Fibroblast of skin of abdomen (primary cell): Measurements from ENCODE around the gene MYO16.

ENCODE experiments used
- DNase-seq: peaks from one replicate; pipeline ENCODE4 v3.0.0-alpha.2; 2013

Gene MYO16

DNA sequence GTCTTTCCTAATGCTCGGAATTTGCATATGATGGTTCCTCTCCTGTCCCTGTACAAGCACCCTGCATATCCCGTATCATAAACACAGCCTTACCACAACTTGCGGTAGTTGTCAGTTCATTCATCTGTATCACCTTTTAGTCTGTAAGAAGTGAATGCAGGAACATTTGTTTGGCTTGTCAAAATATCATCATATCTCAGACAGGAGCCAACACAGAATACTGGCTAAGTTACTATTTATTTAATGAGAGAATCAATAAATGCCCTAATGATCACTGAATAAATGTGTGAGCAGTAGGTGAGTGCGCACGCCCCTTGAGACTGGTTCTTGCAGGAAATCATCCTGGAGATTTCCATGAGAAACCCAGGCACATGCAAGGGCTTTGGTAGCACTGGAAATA lies 182.8 kb downstream of the MYO16 start:
- DNase-seq, result no peak

DNA sequence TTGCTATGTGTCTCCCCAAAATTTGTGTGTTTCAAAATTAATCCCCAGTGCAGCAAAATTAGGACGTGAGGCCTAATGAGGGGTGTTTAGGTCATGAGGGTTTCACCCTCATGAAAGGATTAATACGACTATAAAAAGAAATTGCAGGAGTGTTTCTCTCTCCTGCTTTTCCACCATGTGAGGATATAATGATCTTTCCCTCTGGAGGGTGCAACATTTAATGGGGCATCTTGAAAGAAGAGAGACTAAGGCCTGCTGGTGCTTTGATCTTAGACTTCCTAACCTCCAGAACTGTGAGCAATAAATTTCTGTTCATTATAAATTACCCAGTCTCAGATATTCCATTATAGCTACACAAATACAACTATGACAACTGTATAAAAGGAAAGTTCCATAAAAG lies 183.2 kb downstream of the MYO16 start:
- no peak for DNase-seq

DNA sequence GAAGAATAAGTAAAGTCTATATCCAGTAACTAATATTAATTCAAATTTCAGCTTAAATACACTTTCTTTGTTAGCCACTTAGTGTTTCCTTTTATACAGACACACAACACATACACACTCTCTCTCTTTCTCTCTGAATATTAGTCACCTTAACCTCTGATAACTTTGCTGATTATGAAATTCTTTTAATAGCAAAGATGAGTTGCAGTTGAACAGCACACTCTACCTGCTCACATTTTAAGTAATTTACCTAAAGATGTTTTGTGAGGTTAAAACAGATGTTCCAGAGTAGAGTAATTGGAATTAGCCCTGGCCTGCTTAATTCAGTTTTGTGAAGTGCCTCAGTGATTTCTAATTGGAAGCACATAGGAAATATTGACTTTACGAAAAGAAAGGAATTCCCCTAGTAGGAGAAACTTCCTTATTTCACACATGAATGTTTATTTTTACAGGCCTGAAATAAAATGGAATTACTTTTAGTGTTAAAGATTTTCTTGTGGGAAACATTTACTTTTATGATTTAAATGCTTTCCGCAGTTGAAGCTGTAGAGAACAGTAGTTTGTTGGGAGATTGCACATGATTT lies 184.3 kb downstream of the MYO16 start:
- DNase-seq, result no peak

DNA sequence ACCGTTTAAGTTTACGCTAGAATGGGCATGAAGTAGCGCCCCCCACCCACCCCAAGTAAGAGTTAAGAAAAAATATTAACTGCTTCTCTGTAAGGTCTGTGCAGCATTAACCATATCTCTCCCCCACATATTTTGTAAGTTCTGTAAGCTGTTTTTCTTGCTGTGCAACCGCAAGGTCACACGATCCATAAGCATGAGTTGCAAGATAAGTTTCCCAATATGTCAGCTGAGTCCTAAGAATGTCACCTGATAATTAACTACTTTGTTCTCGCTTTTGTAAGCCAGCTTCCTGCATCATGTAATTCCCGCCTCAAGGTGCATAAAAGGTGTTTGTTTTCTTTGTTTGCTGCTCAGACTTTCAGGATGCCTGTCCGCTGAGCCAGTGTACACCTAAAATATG lies 187.0 kb downstream of the MYO16 start:
- DNase-seq, result no peak

DNA sequence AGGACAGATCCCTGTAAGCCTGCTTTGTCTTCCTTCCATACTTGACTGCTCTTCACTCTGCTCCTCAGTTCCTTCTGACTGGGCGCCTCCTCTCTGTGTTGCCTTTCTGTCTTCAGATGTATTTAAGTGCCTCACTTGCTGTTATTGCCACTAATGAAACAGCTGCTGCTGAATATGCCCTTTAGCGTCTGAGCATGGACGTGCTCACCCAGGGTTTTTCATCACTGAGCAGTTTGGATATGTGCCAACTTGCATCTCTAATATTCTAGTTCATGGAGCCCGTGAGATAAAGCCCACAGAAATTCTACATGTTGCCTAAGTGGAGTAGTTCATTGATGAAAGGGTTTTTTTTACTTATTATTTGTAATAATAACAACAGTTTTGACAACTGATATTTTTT lies 198.2 kb downstream of the MYO16 start:
- no peak for DNase-seq

DNA sequence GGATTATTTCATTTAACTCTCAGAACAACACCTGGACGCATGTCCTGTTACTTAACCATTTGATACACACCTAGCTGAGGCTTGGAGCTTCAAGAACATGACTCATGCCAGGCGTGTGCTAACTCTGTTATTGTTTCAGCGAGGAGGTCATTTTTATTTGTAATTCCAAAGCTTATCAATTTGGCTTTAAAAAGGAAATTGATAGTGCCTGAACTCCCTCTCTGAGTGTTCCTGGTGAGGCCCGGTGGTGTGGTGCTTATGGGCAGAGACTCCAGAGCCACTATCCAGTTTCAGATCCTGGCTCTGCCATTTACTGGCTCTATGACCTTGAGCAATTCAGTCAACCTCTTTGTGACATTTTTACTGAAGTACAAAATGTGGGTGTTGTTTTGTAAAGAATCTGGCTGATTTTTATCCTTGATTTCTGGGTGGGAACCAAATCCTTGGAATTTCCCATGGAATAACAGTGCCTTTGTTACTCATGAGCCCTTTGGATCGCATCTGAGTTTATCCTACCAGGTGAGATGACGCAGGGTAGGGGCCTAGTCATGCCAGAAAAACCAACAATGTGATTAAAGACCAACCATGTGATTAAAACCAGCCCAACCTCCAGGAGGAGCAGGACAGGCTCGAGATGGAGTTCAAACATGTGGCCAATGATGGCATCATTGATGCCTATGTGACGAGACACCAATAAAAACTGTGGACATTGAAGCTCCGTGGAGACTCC lies 198.8 kb downstream of the MYO16 start:
- no peak for DNase-seq

DNA sequence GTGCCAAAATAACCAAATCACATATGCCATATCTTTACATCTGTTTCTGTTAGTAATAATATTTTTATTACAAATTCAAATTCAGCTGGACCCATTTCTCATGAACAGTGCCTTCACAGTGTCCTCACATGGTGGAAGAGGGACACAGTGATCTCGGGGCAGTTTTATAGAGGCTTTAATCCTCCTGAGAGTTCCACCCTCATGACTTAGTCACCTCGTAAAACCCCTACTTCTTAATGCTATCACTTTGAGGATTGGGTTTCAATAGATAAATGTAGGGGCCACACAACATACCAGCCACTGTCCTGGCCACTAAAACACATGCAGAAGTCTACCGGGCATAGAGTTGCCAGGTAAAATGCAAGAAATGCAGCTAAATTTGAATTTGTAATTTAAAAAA lies 201.5 kb downstream of the MYO16 start:
- DNase-seq, result no peak

DNA sequence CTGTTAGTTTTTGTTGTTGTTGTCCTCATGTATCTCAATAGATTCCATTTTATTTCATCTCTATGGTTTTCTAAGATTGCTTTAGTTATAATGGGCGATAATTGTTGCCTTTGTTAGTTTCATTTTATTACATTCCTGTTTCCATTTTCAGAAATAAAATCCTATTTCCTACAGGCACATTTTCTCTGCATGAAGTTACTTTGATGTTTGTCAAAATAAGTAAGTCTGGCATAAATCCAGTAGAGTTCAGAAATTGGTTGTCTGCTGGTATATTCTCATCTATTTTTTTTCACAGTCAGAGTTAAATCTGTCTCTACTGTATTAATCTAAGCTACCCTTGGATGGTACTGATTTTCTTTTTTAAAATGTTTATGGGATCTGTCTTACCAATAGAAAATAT lies 204.1 kb downstream of the MYO16 start:
- no peak for DNase-seq

DNA sequence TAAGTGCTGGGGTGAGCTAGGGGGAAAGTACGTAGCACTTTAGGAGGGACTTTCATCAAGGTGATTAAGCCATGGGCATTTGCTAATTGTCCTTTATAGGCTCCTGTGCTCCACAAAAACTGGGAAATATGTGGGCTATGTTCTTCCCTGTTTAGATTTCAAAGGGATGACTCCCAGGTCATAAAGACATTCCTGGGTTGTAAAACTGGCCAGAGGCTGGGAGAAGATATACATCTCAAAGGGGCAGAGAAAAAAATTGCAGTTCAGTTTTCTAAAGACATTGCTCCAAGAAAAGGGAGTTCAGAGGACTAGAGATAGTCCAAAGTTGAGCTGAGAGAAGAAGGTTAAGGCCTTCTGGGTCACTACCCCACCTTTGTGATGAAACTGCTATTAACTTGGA lies 204.8 kb downstream of the MYO16 start:
- DNase-seq, result no peak

DNA sequence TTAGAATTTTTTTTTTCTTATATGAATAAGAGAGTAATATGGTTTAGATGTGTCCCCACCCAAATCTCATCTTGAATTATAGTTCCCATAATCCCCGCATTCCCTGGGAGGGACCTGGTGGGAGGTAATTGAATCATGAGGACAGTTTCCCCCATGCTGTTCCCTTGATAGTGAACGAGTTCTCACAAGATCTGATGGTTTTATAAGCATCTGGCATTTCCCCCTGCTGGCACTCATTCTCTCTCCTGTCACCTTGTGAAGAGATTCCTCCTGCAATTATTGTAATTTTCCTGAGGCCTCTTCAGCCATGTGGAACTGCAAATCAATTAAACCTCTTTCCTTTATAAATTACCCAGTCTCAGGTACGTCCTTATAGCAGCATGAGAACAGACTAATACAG lies 205.7 kb downstream of the MYO16 start:
- no peak for DNase-seq

DNA sequence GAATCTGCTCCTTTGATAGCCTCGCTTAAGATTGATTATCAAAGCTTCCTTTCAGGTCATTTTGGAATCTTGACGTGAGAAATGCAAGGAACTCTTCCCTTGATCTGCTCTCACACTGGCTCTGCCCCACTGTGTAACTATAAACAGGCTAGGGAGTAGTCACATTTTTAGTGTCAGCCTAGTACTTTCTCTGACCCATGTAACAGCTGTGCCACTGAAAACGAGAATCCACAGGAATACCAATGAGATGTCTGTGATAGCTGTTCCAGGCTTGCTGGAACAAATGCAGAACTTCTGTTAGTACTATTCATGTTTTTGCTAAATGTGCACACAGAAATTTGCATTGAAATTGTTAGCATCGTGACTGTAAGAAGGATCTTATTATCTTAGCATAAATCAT lies 221.3 kb downstream of the MYO16 start:
- no peak for DNase-seq

DNA sequence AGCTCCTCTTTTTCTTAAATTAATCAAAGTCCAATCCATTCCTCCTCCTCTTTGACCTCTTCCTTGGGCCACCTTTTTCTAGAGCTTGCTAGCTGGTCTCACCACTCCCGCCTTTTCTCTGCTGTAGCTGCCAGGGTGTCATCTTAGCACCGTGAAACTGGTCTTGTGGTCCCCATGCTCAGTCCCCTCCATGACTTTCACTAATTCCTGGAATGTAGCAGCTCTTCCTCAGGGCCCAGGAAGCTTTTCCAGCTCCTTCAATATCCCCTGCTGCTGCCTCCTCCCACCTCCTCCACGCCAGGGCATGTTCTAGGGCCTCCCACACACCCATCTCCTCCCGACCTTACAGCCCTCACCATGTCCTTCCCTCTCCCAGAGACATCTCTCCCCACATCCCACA lies 222.2 kb downstream of the MYO16 start:
- no peak for DNase-seq

DNA sequence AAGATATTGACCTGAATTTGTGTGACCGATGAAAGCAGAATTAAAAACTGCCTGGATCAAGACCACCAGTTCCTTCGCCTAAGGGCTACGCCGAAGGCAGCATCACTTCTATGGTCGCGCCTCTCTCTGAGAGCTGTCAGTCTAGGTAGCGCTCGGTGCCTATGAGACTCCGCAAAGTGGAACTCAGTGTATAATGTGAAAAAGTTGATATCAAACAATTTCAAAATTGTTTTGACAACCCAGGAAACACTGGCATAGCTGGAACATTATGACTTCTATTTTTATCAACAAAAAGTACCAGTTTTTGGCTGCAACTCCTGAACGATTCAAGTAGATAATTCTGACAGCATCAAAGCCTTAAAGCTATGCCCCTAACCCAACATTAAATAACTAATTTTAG lies 223.6 kb downstream of the MYO16 start:
- no peak for DNase-seq

DNA sequence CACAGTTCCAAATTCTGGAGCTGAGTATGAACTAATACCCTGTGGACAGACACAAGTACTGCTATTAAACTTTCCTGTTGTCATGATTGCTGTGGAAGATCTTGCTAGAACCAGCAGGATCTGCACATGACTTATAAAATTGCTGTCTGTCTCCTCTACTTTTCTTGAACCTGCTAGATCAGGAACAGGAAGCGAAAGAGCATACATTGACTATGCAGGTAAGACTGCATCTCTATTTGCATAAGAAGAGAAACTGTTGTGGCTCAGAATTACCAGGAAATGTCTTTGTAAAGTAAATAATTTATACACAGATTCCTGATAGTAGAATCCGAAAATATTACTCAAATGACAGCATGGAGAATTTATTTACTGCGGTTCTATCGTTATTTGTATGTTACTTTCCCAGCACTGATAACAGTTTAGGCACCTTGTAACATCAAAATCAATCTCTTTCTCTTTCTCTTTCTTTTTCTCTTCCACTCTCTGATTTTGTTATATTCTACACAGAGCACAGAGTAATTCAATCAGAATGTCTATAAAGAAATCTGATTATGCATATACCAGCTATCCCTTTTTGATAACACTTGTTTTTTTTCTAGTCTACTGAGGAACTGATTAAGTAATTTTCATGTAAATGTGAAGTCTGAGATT lies 226.5 kb downstream of the MYO16 start:
- DNase-seq, result no peak

DNA sequence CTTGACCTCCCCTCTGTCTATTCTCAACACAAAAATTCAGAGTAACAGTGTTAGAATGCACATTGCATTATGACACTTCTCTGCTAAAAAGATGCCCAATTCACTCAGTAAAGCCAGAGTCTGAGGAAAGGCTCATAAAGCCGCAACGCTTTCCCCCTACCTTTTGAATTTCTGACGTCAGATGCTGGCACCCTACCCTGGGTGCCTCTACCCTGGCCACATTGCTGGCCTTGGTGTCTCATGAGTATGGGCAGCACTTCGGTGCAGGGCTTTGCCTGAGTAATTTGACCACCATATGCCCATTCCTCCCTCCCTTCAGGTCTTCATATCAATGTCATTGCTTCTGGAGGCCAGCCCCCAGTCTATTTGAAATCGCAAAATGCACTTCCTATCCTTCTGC lies 229.3 kb downstream of the MYO16 start:
- no peak for DNase-seq

DNA sequence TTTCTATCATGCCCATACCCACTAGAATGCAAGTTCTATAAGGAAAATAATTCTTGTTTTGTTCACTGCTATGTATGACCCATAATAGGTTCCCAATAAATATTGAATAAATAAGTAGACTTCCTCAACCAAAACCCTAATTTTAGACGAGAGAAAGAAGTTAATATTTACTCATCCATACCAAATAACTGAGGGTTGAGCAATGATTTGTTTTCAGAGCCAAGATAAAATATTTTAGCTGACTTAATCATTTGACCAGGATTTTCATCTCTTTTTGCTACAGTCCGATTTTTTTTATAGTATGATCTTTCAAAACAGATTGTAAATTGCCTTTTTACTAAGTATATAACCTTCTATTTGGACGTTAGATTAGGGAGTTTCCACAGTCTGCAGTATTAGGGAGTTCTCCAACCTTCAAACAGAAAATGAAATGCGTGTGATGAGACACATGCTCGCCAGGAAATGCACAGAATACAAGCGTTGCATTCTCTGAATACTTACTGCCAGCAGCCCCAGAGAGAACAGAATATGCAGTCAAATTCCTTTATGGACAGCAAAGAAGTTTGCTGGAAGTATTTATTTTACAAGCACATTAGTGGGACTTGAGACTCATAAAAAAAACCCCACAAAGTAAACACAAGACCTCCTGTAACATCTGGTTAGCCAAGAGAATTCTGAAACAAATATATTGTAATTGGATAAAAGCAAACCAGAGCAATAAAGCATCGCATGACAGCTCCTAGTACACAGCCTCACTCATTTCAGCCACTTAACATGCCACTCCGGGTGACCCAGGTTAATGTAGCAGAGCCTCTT lies 230.0 kb downstream of the MYO16 start:
- peak; percentile 85 for DNase-seq

DNA sequence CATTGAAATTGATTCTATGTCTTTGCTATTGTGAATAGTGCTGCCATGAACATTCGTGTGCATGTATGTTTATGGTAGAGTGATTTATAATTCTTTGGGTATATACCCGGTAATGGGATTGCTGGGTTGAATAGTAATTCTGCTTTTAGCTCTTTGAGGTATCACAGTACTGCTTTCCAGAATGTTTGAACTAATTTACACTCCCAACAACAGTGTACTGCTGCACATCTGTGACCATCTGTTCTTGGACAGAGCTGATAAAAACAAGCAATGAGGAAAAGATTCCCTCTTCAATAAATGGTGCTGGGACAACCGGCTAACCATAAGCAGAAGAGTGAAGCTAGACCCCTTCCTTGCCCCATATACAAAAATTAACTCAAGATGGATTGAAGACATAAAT lies 231.0 kb downstream of the MYO16 start:
- DNase-seq, result no peak

DNA sequence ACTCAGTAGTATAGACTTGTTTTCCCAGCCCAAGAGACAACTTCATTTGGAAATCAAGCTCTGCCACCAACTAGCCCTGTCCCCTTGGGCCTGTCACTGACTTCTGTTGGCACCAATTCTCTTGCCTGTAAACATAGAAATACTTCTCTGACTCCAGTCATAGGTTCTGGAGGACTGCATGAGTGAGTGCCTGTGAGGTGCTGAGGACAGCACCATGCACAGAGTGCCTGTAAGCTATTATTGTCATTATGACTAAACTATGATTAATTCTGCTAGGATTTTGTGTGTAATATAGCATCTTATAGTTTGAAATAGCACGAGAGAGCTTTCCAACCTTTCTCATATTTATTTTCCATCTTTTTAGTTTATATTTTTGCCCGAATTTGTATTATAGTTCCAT lies 247.9 kb downstream of the MYO16 start:
- DNase-seq, result peak; percentile 7

DNA sequence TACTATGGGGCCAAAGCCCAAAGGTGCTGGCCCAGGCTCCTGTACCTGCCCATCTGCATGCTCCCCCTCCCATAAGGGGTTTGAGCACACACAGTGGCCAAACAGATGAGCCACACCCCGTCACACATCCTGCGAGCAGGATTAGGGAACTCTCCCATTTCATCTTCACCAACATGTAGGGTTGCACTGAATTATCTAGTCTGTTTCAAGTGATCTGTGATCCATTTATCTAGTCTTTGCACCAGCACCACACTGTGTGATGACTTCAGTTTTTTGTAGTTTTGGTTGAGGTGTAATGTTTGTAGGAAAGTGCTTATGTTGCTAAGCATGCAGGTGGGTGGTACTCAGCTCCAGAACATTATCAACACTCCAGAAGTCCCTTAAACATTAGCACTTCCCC lies 249.3 kb downstream of the MYO16 start:
- no peak for DNase-seq

DNA sequence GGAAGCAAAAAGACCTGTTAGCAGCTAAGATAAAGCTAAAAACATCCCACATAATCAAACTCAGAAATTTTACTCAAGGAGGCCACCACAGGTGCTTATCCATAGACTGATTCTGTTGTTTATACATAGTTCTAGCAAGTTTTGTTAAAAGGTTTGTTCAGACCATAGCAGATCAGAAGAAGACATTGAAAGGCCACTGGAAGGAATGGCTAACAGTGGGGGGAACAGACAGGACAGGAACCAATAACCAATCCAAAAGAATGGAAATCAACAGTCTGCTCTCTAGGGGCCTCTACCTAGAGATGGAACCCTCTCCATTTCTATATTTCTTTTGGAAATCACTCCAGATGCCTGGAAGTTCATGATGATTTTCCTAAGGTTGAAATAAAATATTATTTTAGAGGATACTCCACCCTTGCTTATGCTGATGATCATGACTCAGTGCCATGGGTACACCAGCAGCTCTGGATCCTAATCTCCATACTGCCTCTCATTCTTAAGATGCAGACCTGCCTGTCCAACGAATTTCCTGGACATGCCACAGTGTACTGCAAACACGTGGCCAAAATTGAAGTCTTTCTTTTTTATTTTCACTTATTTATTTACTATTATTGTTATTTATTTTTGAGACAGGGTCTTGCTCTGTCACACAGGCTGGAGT lies 260.0 kb downstream of the MYO16 start:
- DNase-seq, result no peak

DNA sequence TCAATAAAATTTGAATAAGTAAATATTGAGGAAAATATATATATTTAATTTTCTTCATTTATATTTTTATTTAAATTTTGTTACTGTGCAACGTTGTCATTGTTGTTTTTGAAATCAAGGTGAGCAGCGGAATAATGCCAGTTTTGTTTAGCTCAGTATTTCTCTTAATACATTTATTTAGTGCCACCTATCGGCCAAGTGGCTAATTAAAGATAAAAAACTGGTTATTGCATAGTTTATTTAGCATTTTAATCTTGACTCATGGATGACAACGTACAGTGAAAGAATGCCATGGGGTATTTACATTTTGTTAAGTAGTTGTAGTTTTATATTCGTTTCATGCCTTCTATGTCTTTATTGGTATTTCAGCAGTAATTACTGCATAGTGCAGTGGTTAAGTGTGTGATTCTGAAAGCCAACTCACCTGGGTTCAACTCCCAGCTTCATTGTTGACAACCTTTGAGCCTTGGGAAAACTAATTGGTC lies 265.9 kb downstream of the MYO16 start:
- DNase-seq, result peak; percentile 48

DNA sequence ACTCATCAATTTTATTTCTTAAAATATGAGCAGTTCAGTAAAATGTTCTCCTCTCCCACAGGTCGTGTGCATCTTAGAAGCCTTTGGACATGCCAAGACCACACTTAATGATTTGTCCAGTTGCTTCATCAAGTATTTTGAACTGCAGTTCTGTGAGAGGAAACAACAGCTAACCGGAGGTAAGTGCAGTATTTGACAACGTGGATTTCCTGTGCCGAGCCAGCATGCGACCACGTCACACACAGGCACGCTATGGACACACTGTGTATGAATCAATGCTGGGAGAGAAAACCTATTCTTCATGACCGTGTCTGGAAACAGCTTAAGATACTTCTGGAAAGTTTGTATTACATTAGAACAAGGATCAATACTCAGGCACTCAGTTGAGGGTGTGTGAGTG lies 268.5 kb downstream of the MYO16 start:
- DNase-seq, result no peak
